Left ventricle myocardium superior (tissue), 1 donor: ENCODE results near the gene THRB. TPM values are rescaled to one million over a fixed set of nuclear protein-coding genes. Genes with fewer than 3 reads are reported as not detected.

Experiments used
- ATAC-seq: fragments of 200-7000 bp; cut with Tn5 transposase; one replicate; pipeline ENCODE4 v1.9.1; 2020; ENCODE audit warnings: mild to moderate bottlenecking, moderate library complexity
- DNase-seq: peaks from one replicate; pipeline ENCODE4 v3.0.0-alpha.2; 2020
- intact Hi-C: fragments of 100-400 bp; cut with micrococcal nuclease; formaldehyde crosslinking; loops from one replicate; pipeline ENCODE4 v1.11.0; 2022
- total RNA-seq: library from RNA; stranded (reverse); fragmentation: NEBNext Ultra II Directional; extraction: Animal tissue kit (Norgen Biotek cat#: 25700); gene quantifications from one replicate; pipeline ENCODE4 v1.2.1, GENCODE V29; 2021
- donor health status: DM: no; HTN: yes; CAD: no; lungs with severe emphysema.

THRB gene
- total RNA-seq, 1 donor from 2014 or later, result 23.1 TPM

- ATAC-seq (peak; percentile 37), DNase-seq (peak; percentile 70)
- intact Hi-C loops, result loop anchor here (10.0 kb wide), 1 partner anchor 231 kb away; no protein-coding TSS in a partner anchor
Observed at GRCh38 chr3:24495326-24495994, 810 bp upstream of the THRB start.

GRCh38 chr3:24493746-24494617 is 668 bp downstream of the THRB start:
- peak; percentile 91 for DNase-seq
- intact Hi-C loops, result loop anchor here (10.0 kb wide), 1 partner anchor 229 kb away; no protein-coding TSS in a partner anchor
- ATAC-seq, result peak; percentile 83

- ATAC-seq (no peak), DNase-seq (no peak)
- intact Hi-C loops, result loop anchor here (10.0 kb wide), 1 partner anchor 228 kb away; no protein-coding TSS in a partner anchor
Observed at GRCh38 chr3:24492971-24493551, 1.6 kb downstream of the THRB start.

- ATAC-seq (no peak), DNase-seq (no peak)
- intact Hi-C loops, result loop anchor here (10.0 kb wide), 1 partner anchor 225 kb away; no protein-coding TSS in a partner anchor
Observed at GRCh38 chr3:24490151-24490550, 4.5 kb downstream of the THRB start.

- intact Hi-C loops, result no loop called here
- DNase-seq (no peak), ATAC-seq (no peak)
Observed at GRCh38 chr3:24487325-24488262, 7.1 kb downstream of the THRB start.

GRCh38 chr3:24485511-24485910 is 9.1 kb downstream of the THRB start:
- intact Hi-C loops, result no loop called here
- ATAC-seq, result no peak
- no peak for DNase-seq

GRCh38 chr3:24483873-24484272 is 10.8 kb downstream of the THRB start:
- intact Hi-C loops, result no loop called here
- no peak for DNase-seq
- ATAC-seq, result no peak

- DNase-seq (no peak), ATAC-seq (no peak)
- intact Hi-C loops, result no loop called here
Observed at GRCh38 chr3:24482096-24482705, 12.4 kb downstream of the THRB start.

GRCh38 chr3:24481193-24481592 is 13.5 kb downstream of the THRB start:
- intact Hi-C loops, result no loop called here
- ATAC-seq, result peak; percentile 53

GRCh38 chr3:24480497-24480896 is 14.2 kb downstream of the THRB start:
- ATAC-seq, result no peak
- DNase-seq, result no peak
- intact Hi-C loops, result no loop called here

More at GRCh38 chr3:24481193-24481592, 13.5 kb downstream of the THRB start:
- no peak for DNase-seq

GRCh38 chr3:24479816-24480215 is 14.8 kb downstream of the THRB start:
- DNase-seq (no peak), ATAC-seq (no peak)

GRCh38 chr3:24476871-24477656 is 17.6 kb downstream of the THRB start:
- ATAC-seq, result no peak

More at GRCh38 chr3:24479816-24480215, 14.8 kb downstream of the THRB start:
- intact Hi-C loops, result no loop called here

GRCh38 chr3:24475925-24476324 is 18.7 kb downstream of the THRB start:
- DNase-seq (no peak), ATAC-seq (peak; percentile 24)
- intact Hi-C loops, result no loop called here

More at GRCh38 chr3:24476871-24477656, 17.6 kb downstream of the THRB start:
- intact Hi-C loops, result no loop called here
- no peak for DNase-seq

- DNase-seq (no peak), ATAC-seq (no peak)
- intact Hi-C loops, result no loop called here
Observed at GRCh38 chr3:24474862-24475261, 19.8 kb downstream of the THRB start.

GRCh38 chr3:24472358-24472757 is 22.3 kb downstream of the THRB start:
- intact Hi-C loops, result no loop called here
- ATAC-seq (no peak), DNase-seq (no peak)

- intact Hi-C loops, result no loop called here
- DNase-seq, result no peak
- ATAC-seq, result peak; percentile 61
Observed at GRCh38 chr3:24471486-24471885, 23.2 kb downstream of the THRB start.

- intact Hi-C loops, result no loop called here
- no peak for ATAC-seq
- no peak for DNase-seq
Observed at GRCh38 chr3:24470277-24470676, 24.4 kb downstream of the THRB start.

GRCh38 chr3:24464389-24464788 is 30.3 kb downstream of the THRB start:
- DNase-seq (no peak), ATAC-seq (no peak)
- intact Hi-C loops, result no loop called here
